Testis (tissue), 2 donors: Measurements from ENCODE around the gene KIFAP3.

Experiments
- POLR2A ChIP-seq: fragments of 450-650 bp; IDR thresholded peaks from one replicate; pipeline ENCODE4 v1.6.1; 2017; ENCODE audit warnings: antibody characterized with exemption, mild to moderate bottlenecking, moderate library complexity
- TF ChIP-seq, protein P1 (sequence below), 3 experiments: fragments of 450-650 bp in 2 of 3; fragments of 200-600 bp in 1 of 3; sonication (generic) in 1 of 3; IDR thresholded peaks; one replicate each; pipeline ENCODE4 v1.5.1; 2016 to 2019; ENCODE audit warnings: antibody characterized with exemption in 3 of 3, mild to moderate bottlenecking in 2 of 3, moderate library complexity in 1 of 3

- TF ChIP-seq, protein P1, sequence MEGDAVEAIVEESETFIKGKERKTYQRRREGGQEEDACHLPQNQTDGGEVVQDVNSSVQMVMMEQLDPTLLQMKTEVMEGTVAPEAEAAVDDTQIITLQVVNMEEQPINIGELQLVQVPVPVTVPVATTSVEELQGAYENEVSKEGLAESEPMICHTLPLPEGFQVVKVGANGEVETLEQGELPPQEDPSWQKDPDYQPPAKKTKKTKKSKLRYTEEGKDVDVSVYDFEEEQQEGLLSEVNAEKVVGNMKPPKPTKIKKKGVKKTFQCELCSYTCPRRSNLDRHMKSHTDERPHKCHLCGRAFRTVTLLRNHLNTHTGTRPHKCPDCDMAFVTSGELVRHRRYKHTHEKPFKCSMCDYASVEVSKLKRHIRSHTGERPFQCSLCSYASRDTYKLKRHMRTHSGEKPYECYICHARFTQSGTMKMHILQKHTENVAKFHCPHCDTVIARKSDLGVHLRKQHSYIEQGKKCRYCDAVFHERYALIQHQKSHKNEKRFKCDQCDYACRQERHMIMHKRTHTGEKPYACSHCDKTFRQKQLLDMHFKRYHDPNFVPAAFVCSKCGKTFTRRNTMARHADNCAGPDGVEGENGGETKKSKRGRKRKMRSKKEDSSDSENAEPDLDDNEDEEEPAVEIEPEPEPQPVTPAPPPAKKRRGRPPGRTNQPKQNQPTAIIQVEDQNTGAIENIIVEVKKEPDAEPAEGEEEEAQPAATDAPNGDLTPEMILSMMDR (IDR thresholded peaks at IDR 0.05) = no peak
- no peak for TF ChIP-seq POLR2A
Measured at GRCh38 chr1:170030212-170030611, 44.3 kb downstream of the KIFAP3 start.
